Loucy (cell line): ENCODE results near the gene PDCL3.

ENCODE experiments used
- H2AFZ ChIP-seq: fragments of 200-600 bp; sonication (generic); 2 replicates; pipeline ENCODE4 v1.6.0; 2016; ENCODE audit warnings: antibody characterized with exemption, mild to moderate bottlenecking, low read length, moderate library complexity
- H3F3A ChIP-seq: fragments of 200-600 bp; 2 replicates; pipeline ENCODE4 v1.6.0; 2016; ENCODE audit warnings: antibody characterized with exemption, low read depth, mild to moderate bottlenecking
- H3K27me3 ChIP-seq: fragments of 200-600 bp; sonication (generic); 2 replicates; pipeline ENCODE4 v1.6.1; 2014; ENCODE audit warnings: low read length, mild to moderate bottlenecking; ENCODE audit not compliant: insufficient read depth, poor library complexity, severe bottlenecking
- H3K36me3 ChIP-seq: fragments of 200-600 bp; sonication (generic); 2 replicates; pipeline ENCODE4 v1.6.1; 2016; ENCODE audit warnings: low read length; ENCODE audit not compliant: insufficient read depth
- H3K4me1 ChIP-seq: fragments of 200-600 bp; sonication (generic); 2 replicates; pipeline ENCODE4 v1.5.1; 2014; ENCODE audit warnings: low read length, mild to moderate bottlenecking; ENCODE audit not compliant: insufficient read depth, poor library complexity, severe bottlenecking
- H3K4me2 ChIP-seq: fragments of 200-600 bp; sonication (generic); 2 replicates; pipeline ENCODE4 v1.6.0; 2014; ENCODE audit warnings: antibody characterized with exemption, low read length, low read depth, mild to moderate bottlenecking; ENCODE audit not compliant: poor library complexity, severe bottlenecking
- H3K4me3 ChIP-seq: fragments of 200-600 bp; sonication (generic); 2 replicates; pipeline ENCODE4 v1.5.1; 2014; ENCODE audit warnings: low read length, mild to moderate bottlenecking, mixed read lengths; ENCODE audit not compliant: poor library complexity, severe bottlenecking
- H3K79me2 ChIP-seq: fragments of 200-600 bp; sonication (generic); 2 replicates; pipeline ENCODE4 v1.6.1; 2014; ENCODE audit warnings: low read length; ENCODE audit not compliant: insufficient read depth
- H3K9ac ChIP-seq: fragments of 200-600 bp; sonication (generic); 2 replicates; pipeline ENCODE4 v1.6.0; 2014; ENCODE audit warnings: mild to moderate bottlenecking, low read depth, low read length, moderate library complexity; ENCODE audit not compliant: poor library complexity, severe bottlenecking
- H3K9me2 ChIP-seq: fragments of 200-600 bp; sonication (generic); replicated peaks from 2 replicates; pipeline ENCODE4 v1.6.1; 2016; ENCODE audit warnings: low read depth, low read length, mixed read lengths
- H3K9me3 ChIP-seq: fragments of 200-600 bp; sonication (generic); 2 replicates; pipeline ENCODE4 v1.6.1; 2014; ENCODE audit warnings: mild to moderate bottlenecking, antibody characterized with exemption, low read length, low read depth; ENCODE audit not compliant: insufficient read depth
- H4K20me1 ChIP-seq: fragments of 200-600 bp; sonication (generic); 2 replicates; pipeline ENCODE4 v1.6.0; 2014; ENCODE audit warnings: antibody characterized with exemption, low read length, mild to moderate bottlenecking; ENCODE audit not compliant: insufficient read depth, poor library complexity, severe bottlenecking
- CTCF ChIP-seq: fragments of 200-600 bp; sonication (generic); conservative IDR thresholded peaks from 2 replicates; pipeline ENCODE4 v1.5.1; 2014; ENCODE audit warnings: mild to moderate bottlenecking, antibody characterized with exemption, low read length
- EZH2phosphoT487 ChIP-seq: fragments of 200-600 bp; IDR thresholded peaks from 2 replicates; pipeline ENCODE4 v1.6.1; 2018; ENCODE audit warnings: antibody characterized with exemption, mild to moderate bottlenecking, moderate library complexity, borderline replicate concordance

Gene PDCL3

GRCh38 chr2:100592226-100592625 is 29.4 kb downstream of the PDCL3 start:
- no peaks in the 10 kb centered on the region for H3F3A ChIP-seq
- H3K4me3 ChIP-seq, result no peak overlapping the region
- H4K20me1 ChIP-seq, result no peaks in the 10 kb centered on the region
- TF ChIP-seq EZH2phosphoT487, result no peak
- no peak for TF ChIP-seq CTCF
- H3K9me2 ChIP-seq, result no peaks in the 10 kb centered on the region
- no peak overlapping the region for H2AFZ ChIP-seq
- H3K27me3 ChIP-seq, result no peaks in the 10 kb centered on the region
- H3K4me2 ChIP-seq, result no peak overlapping the region
- no peaks in the 10 kb centered on the region for H3K79me2 ChIP-seq
- no peaks in the 10 kb centered on the region for H3K4me1 ChIP-seq
- H3K9me3 ChIP-seq, result no peaks in the 10 kb centered on the region
- H3K36me3 ChIP-seq, result no peaks in the 10 kb centered on the region
- H3K9ac ChIP-seq, result no peak overlapping the region

- H2AFZ ChIP-seq, result no peak overlapping the region
- no peaks in the 10 kb centered on the region for H3K79me2 ChIP-seq
- TF ChIP-seq EZH2phosphoT487, result no peak
- TF ChIP-seq CTCF, result no peak
- no peaks in the 10 kb centered on the region for H3K36me3 ChIP-seq
- no peaks in the 10 kb centered on the region for H3K4me1 ChIP-seq
- H3K27me3 ChIP-seq, result no peaks in the 10 kb centered on the region
- H3F3A ChIP-seq, result no peaks in the 10 kb centered on the region
- no peak overlapping the region for H3K9ac ChIP-seq
- no peaks in the 10 kb centered on the region for H4K20me1 ChIP-seq
- no peaks in the 10 kb centered on the region for H3K9me3 ChIP-seq
- H3K9me2 ChIP-seq, result no peaks in the 10 kb centered on the region
- H3K4me2 ChIP-seq, result no peak overlapping the region
- H3K4me3 ChIP-seq, result no peak overlapping the region
These were observed 33.7 kb downstream of the PDCL3 start for GRCh38 chr2:100596465-100596864.

GRCh38 chr2:100599566-100599965 is 36.8 kb downstream of the PDCL3 start:
- Histone ChIP-seq H2AFZ (no peak overlapping the region), H3F3A (no peaks in the 10 kb centered on the region), H3K9me2 (no peaks in the 10 kb centered on the region), H3K9ac (no peak overlapping the region), H3K27me3 (no peaks in the 10 kb centered on the region), H3K9me3 (no peaks in the 10 kb centered on the region), H3K4me1 (no peaks in the 10 kb centered on the region), H3K36me3 (no peaks in the 10 kb centered on the region), H4K20me1 (no peaks in the 10 kb centered on the region), H3K4me3 (no peak overlapping the region), H3K79me2 (no peaks in the 10 kb centered on the region), H3K4me2 (no peak overlapping the region)
- TF ChIP-seq CTCF (no peak), EZH2phosphoT487 (no peak)
